D341Med (cell line): ENCODE measurements around the gene SDHA.
"Not testable (repeated sequence)": the region's sequence is repeated elsewhere in the genome, so short reads cannot be mapped to it uniquely, and the experiment has no call there.

Experiments used
- DNase-seq: peaks from one replicate; pipeline ENCODE4 v3.0.0; 2012; ENCODE audit warnings: low spot score

SDHA gene

DNA sequence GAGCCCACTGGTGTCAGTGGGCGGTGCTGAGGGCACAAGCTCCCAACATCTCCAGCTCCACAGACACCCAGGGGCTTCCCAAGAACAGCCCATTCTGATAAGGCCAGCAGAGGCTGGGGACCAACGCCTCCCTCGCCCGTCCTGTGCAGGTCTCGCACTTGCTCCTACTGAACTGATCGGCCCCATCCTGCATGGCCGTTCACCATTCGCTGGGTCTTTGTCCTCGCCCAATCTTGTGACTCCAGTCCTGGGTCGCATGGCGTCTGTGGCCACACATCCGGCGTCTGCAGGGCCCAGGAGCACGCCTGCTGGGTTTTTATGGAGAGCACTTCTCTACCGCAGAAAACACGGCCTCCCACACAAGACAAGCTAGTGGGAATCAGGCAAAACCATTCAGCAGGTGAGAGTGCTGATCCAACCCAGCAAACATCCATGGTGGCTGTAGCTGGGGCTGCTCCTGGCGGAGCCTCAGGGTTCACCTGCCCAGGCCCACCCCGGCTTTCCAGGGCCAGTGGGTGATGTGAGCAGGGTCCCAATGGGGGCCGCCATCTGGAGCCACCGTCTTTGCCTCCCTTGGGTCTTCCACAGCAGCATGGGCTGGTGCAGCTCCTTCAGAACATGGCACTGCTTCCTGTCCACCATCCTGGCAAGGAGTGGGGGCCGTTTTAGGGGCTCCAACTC, 19.5 kb upstream of the SDHA start:
- DNase-seq, result no peak

DNA sequence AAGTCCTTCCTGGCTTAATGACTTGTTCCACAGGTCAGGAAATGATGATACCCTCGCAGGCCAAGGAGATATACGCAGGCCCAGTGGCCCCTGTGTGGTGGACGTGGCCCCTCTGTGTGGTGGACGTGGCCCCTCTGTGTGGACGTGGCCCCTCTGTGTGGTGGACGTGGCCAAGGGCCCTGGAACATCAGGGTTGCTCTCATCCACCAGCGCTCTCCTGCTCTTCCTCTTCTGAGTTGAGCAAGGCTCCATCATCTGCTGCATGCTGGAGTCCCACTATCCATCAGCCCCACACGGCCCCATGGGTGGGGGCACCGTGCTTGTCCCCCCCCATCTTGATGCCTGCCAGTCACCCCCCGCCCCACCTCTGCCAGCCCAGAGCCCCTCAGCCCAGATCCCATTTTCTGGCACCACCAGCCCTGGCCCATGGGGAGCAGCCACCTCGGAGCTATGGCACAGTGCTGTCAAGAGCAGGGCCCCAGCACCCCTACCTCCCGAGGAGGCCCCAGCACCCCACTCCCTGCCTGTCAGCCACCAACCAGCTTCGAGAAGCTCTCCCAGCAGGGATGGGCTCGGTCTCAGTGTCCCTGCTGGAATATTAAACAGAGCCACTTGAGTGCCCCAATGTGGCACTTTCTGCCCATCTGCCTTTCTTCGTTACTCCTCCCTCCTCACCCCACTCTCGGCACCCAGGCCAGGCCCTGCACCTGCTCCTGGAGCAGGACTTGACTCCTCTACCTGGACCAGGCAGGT, 18.7 kb upstream of the SDHA start:
- no peak for DNase-seq

DNA sequence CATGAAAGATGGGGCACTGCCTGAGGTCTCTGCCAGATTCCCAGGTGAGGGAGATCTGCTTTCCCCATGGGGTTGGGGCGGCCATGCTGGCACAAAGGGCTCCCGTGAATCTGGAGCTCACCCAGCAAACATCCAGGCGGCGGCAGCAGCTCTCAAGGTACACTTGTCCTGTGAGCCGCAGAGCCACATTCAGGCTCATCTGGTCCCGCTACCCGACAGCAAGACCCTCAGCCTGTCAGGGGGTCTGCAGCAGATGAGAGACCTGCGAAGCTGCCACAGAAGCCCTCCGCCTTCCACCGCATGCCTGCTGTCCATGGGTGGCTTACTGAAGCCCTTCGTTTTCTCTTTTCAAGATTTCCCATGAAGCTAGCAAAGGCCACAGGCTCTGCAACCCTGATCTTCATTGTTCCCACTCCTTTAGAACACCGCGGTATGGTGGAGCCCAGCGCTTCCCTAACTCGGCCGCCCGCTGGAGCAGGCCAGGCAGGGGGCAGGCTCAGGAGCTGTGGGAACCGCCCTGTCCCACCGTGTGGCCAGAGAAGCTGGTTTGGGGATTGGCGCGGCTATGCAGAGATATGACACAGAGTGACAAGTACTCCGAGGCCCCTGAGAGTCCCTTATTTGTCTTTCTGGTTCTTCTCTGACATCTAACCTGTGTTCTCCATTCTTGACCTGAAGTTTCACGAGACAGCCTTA, 18.0 kb upstream of the SDHA start:
- no peak for DNase-seq

DNA sequence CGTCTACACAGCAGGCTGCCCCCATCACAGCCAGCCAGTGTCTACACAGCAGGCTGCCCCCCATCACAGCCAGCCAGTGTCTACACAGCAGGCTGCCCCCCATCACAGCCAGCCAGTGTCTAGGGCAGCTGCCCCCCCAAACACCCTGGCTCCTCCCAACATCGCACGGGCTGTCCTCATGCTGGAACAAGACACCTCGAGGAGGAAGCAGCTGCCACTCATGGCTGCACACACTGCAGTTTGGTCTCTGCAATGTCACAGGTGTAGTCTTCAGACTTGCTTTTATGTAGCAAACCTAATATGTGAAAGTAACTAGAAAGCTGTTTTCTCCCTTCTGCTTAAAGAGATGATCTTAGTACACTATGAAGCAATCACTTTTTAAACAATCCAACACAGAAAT, 17.1 kb upstream of the SDHA start:
- DNase-seq, result no peak

DNA sequence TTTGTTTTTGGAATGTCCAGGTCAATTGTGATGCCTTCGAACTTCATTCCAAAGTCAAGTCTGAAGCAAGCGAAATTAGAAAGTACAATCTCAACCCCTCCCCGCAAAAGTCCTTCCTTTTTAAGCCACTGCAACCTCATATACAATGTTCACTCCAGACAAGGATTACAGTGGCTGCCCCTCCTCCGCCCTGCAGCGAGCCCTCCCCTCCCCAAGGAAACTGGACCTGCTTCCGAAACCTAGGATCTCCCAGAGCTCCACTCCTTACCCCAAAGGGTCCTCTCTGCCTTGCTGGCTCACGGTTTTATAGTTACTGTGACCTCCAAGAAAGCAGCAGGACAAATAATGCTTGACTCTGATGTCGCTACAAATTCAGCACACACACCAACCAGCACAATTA, 16.4 kb upstream of the SDHA start:
- DNase-seq, result no peak

DNA sequence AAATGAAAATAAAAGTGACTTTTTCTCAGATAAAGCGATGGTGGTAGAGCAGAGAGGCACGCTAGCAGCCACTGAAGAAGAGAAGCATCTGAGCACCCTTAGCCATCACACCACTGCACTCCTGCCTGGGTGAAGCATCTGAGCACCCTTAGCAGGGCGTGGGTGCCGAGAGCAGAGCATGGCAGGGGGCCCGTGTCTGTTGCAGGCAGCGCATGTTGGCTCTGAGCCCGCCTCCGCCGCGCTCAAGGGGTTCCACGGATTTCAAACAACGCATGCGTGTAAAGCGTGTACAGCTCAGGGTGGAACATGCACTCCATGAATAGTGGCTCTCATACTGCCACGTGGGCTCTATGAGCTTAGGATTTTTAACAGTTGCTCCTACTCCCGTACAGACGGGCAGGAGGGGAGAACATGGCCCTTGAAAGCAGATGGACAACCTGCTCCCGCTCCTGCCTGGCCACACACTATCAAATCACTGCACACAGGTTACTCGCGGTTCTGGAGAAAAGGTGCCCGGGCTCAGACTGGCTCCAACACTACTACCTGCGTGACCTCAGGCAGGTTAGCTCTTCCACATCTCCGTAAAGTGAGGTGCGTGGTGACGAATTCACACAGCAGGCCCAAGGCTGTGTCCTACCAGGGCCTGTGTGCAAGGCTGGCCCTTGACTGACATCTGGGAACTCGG, 14.7 kb upstream of the SDHA start:
- DNase-seq, result no peak

DNA sequence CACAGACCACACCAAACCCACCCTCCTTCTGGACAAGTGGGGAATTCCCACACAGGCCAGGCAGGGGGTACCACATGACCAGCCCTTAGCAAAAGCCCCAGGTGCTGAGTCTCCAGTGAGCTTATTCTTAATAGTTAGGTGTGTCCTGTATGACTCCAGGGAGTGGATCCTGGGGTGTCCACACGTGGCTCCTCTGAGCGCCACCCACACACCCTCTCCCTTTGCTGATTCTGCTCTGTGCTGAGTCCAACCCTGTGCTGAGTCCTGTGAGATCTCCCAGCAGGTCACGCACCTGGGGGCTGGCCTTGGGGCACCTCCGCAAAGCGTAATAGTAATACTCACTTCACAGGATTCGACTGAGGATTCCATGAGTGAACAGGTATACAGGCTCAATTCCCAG, 14.1 kb upstream of the SDHA start:
- no peak for DNase-seq

DNA sequence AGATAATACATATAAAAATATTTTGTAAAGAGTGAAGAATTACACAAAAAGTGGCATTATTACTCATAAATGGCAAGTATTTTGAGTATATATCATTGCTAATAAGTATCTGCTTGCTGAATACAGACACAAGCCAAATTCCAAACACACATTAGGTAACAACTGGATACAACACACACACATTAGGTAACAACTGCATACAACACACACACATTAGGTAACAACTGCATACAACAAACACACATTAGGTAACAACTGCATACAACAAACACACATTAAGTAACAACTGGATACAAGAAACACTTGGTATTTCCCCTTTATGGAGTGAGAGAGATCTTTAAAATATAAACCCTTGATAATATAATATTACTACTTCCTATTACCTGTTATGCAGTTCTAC, 13.7 kb upstream of the SDHA start:
- no peak for DNase-seq

DNA sequence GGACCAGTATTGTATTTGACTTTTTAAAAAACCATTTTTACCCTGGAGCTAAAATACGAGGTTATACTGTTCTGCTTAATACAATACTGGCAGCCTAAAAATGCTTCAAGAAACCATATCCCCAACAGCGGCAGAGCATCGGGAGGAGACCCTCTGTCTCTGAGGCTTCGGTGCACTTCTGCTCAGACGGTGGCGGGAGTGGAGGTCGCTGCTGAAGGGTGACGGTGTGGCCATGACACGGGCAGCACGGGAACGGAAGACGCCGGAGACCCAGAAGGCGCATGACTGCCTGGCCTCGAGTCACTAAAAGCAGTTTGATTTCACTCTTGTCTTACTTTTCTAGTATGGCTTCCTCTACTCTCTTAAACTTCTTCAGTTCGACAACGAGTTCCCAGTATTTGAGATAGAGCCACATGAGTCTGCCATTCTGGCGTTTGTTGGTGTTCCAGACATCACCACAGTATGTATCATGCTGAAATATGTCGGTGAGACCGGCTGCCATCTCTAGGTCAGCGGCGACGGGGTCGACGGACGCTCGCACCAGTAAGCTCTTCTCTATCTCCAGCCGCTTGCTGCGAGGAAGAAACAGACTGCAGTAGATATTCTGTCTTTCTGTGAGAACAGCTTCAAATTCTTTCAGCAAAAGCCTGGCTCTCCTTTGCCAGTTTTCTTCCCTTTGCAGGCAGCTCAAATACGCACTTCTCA, 13.0 kb upstream of the SDHA start:
- no peak for DNase-seq

DNA sequence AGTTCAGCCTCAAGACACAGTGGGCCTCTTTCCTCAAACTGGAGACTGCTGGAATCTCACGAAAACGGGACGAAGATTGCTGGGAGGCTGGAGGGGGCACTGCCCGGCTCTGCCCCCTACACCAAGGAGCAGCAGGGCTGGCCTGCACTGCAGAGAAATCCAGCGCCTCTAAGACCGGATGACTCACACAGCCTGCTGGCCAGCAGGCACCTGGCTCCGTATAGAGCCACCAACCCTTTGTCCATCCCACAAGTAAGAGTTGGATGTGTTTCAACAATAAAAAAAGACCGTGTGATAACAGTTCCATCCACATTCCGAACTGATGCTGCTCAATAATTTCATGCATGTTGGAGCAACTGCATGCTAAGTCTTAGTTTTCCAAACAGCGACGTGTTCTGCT, 11.7 kb upstream of the SDHA start:
- no peak for DNase-seq

DNA sequence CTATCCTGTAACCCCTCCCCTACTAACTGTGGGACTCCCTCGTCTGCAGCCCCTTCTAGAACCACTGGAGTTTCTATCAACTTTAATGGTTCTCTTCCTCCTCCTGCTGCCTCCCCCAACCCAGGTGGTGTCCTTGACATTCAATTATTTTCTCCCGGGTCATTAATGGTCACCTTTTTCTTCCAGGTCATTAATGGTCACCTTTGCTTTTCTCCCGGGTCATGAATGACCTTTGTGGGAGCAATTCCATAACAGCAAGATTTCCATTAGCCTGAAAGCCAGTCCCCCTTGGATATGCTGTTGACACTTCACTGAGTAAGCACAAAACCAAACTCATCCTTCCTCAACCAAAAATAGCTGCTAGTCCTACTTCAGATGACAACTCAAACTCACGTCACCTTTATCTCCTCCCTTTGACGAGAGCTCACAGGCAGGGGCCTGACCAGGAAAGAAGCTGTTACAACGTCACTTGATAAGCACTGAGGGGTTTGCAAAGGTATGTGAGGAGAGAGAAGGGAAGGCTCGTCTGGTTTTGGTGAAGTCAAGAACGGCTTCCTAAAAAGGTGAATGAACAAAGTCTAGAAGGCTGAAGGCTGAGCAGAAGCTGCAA, 11.1 kb upstream of the SDHA start:
- DNase-seq, result no peak

DNA sequence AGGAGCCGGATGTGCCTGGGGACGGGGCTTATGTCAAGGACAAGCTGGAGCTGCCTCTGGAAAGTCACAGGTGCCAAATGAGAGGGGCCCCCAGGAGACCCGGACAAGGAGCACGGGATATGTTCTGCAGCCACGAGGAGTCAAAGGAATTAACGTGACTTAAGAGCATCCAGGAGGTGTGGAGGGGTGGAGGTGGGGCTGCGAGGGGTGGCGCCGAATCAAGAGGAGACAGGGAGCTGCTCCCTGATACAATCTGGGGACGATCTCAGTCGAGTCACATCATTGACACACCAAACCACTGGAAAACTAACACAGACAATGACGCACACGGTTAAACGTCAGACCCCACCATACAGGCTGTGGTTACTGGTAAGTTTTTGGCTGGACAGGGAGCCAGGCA, 10.5 kb upstream of the SDHA start:
- DNase-seq, result peak; percentile 40

DNA sequence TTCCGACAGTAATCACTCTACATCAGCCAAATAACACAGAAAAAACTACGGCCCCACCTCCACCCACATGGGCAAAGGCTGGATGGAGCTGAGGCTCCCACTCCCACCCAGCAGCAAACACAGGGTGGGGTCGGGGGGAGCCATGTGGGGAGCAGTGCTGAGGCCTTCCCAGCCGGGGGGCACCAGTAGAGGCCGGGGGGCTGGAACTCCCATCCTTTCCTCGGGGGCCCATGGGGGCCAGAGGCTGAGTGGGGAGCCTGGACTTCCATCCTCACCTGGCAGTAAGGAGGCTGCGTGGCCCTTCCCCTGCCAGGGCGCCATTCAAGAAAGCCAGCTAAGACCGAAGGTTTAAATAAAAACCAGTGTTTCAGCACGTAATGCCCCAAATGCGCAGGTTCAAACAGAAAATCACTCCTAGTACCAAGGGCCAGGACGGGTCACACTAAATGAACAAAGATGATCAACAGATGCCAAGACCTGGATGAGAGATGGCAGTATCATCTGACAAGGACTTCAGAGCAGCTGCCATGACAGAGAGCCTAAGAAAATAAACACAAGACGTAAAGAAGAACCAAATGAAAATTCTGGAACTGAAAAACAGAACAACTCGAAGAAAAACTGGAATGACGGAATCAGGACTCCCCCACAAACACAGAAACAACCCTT, 9.5 kb upstream of the SDHA start:
- DNase-seq, result no peak

DNA sequence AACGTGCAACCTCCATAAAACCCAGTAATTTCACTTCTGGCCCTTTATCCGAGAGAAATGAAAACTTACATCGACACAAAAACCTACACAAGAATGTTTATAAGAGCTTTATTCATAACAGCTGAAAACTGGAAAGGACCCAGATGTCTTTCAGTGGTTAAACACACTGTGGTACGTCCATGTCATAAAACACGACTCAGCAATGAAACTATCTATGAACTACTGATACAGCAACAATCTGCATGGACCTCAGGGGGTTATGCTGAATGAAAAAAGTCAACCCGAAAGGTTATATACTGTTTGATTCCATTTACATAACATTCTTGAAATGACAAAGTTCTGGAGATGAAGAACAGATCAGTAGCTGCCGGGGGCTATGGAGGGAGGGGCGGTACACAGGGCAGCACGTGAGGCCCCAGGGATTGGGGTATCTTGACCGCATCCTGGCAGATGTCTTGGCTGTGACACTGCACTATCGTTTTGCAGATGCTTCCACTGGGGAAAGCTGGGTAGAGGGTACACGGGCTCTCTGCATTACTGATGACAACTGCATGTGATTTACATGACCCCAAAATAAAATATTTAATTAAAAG, 4.2 kb upstream of the SDHA start:
- no peak for DNase-seq

DNA sequence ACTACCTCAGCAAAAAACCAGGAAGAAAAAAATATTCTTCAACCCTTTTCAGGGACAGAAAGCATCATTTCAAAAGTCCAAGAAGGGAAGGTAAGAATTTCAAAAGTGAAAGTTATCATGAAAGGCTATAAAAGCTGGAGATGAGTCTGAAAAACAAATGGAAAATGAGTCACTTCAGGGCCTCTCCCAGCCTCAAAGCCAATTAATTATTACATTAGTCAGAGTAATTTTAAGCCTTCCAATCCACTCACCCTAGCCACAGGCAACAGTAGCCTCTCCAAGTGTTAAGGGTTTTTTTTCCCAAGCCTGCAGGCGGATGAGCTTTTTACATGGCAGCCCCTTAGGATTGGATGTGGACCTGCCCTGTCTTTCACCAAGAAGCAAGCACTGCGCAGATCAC, 2.9 kb upstream of the SDHA start:
- DNase-seq, result not testable (repeated sequence)

DNA sequence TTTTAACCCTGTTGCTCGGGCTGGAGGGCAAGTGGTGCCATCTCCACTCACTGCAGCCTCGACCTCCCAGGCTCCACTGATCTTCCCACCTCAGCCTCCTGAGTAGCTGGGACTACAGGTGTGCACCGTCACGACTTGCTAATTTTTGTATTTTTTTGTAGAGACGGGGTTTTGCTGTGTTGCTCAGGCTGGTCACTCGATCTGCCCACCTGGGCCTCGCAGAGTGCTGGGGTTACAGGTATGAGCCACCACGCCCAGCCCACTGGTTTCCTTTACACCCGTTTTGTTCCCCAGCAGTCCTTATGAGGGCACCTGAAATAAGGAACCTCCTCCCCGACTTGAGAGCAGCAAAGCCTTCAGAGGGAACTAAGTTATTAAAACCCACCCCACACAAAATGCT, 2.0 kb upstream of the SDHA start:
- DNase-seq, result not testable (repeated sequence)

DNA sequence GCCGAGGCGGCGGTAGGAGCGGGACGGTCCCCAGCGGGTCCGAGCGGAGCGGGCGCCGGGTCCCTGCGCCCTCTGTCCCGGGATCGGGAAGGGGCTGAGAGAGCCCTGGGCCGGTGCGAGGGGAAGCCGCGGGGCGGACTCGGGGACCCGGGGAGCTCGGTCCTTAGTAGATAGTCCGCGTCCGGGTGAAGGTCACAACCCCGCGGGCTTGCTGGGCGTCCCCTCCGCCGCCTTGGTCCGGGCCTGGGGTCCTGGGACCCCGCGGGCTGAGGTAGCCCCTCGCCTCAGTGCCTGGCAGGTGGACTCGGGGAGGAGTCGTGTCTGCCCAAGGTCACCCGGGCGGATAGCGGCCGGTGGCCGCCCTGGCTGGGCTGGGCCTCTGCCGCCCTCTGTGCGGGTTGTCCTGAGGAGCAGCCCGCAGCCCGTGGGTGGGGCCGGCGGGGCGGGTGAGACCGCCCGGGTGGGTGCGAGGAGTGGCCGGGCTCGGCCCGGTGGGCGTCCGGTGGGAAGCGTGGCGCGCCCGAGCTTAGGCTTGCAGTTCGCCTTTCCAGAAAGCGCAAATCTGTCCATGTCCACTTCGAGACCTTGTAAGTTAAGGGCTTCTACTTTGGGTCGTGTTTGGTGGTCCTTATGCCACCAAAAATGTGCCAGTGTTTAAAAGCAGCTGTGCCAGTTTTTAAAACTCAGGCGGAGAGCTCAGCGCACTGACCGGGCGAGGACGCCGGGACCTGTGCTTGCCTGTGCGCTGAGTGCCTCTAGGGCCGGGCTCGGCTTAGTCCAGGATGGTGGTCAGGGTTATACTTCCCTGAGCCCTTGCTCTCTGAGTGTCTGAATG, 554 bp downstream of the SDHA start:
- DNase-seq, result no peak

DNA sequence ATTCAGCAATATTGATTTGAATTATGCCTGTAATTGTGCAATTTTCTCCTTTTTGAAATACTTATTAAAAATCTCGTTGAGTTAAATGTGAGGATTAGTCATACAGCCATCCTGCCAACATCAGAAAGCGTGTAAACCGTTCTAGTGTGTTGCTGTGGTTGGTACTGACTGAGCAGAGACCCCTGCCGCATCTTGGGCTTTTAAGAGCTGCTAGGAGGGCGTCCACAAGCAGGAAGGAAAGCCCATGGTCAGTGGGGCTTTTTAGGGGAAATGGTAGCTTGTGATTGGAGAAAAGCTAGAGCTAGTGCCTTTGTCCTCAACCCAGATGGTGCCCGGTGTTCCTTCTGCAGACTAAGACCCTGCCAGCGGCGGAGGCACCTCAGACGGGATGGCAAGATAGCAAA, 1.3 kb downstream of the SDHA start:
- peak; percentile 46 for DNase-seq

DNA sequence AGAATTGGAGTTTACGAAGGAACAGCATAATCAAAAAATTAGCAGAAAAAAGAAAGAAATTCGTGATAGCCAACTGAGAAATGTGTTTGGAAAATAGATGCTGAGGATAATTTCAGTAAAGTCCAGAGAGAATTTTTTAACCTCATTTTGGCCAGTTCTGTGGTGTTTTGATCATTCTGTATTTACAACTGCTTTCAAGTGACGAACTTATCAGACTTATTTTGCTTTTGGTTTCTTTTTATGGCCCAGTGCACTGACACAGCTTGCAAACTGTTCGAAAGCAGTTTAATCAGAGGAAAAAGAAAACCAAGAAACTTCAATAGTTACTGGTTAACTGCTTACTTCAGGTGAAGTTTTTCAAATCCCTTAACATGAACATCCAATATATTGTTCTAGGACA, 1.9 kb downstream of the SDHA start:
- DNase-seq, result no peak
